ENCODE results near the gene RPTN.

Gene RPTN

DNA sequence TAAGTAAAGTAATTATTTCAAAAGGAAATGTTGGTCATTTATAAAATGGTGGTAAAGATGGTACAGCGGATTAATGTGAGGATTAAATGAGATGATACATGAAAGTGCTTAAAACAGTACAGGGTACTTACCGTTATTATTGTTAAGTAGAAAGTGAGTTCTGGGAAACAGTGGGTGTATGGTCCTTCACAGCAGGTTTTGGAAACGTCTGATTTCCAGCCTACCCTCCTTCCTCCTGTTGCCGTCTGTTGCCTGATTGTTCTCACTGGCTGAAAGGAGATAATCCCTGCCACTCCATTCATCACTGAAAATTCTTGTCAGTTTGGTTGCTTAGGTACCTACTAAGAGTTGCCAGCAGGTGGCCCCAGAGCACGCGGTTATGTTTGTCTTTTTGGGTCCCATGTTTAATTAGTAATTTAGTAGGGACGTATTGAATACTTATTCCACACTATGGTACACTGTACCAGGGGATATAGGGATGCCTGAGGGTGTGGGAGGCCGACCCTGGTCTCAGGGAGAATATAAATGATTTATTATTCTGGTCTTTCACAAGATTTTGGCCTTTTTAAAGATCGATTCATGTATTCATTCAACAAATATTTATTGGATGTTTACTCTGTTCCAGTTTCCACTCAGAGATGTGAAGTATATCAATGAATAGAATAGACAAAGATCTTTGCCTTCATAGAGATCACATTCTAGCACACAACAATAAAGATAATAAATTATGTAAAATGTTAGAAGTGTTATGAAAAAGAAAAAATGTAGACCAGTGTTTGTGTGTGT, 30.8 kb upstream of the RPTN start:
- H3K4me3 ChIP-seq (ENCODE audit: low read depth, low read length): peak overlapping the region; percentile 63

GRCh38 chr1:152188673-152189591, 29.9 kb upstream of the RPTN start:
- peak; percentile 87 for TF ChIP-seq CTCF (conservative IDR thresholded peaks at IDR 0.05; ENCODE audit: low read depth, low read length)
- H3K4me3 ChIP-seq (ENCODE audit: low read depth, low read length): peak overlapping the region; percentile 63
- peak; percentile 84 for DNase-seq (ENCODE audit: low read depth)

More for the DNA sequence above, 30.8 kb upstream of the RPTN start:
- DNase-seq (ENCODE audit: low read depth): peak; percentile 83
- TF ChIP-seq CTCF (conservative IDR thresholded peaks at IDR 0.05; ENCODE audit: low read depth, low read length): peak; percentile 88

- DNase-seq (ENCODE audit: low read depth): no peak
- H3K4me3 ChIP-seq (ENCODE audit: low read depth, low read length): no peak overlapping the region
- TF ChIP-seq CTCF (conservative IDR thresholded peaks at IDR 0.05; ENCODE audit: low read depth, low read length): no peak
Observed at GRCh38 chr1:152186556-152187285, 27.7 kb upstream of the RPTN start.

DNA sequence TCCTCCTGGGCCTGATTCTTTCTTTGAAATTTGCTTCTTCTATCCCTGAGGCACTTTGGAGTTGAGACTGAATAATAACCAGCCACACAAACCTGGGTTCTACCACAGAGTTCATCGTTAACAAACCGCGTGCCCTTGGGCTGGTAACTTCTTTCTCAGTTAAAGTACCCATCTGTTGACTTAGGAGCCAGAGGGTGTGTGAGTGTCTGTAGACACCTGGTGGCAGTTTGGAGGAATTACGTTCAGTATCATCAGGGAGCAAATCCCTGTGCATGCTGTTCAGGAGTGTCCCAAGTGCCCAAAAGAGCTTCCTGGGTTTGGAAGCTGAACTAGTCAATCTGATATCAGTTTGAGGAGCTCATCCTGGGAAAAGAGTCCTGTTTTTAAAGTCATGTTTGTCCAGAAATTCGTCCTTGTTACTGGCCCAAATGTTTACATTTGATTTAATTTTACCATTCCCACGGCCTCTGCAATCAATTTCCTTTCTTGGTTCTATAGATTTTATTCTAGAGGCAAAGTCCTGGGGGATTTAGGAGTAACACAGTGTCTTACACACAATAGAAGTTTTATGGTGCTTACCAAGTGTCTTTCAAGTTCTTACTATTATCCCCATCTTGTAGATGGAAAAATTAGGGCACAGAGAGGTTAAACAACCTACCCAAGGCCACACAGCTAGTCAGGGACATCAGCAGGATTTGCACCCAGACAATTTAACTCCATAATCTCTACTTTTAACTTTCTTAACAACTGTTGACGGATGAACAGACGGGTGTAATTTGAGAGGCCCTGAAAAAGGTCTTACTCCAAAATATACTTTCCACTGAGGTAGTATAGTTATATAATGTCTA, 26.7 kb upstream of the RPTN start:
- TF ChIP-seq CTCF (conservative IDR thresholded peaks at IDR 0.05; ENCODE audit: low read depth, low read length): peak; percentile 93
- no peak overlapping the region for H3K4me3 ChIP-seq (ENCODE audit: low read depth, low read length)
- DNase-seq (ENCODE audit: low read depth): peak; percentile 84

GRCh38 chr1:152182944-152183361, 23.9 kb upstream of the RPTN start:
- peak; percentile 92 for DNase-seq (ENCODE audit: low read depth)
- TF ChIP-seq CTCF (conservative IDR thresholded peaks at IDR 0.05; ENCODE audit: low read depth, low read length): no peak
- no peak overlapping the region for H3K4me3 ChIP-seq (ENCODE audit: low read depth, low read length)

DNA sequence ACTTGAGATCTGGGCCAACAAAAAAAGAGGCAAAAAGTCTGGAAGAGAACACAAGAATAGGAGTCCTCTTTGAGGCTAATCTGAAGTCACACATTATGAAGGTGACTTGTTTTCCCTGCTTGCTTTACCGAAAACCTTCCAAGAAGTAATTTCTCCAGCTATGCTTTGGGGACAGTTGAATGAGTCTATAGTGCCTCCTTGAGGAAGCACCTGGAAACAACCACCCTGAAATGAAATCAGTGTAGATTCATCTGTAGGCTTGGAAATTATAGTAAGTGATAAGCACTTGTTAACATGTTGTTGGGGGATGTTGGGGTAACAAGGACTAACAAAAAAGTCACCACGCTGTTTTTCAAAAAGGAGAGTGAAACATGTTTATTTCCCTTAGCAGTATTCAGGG, 23.4 kb upstream of the RPTN start:
- TF ChIP-seq CTCF (conservative IDR thresholded peaks at IDR 0.05; ENCODE audit: low read depth, low read length): peak; percentile 79
- no peak overlapping the region for H3K4me3 ChIP-seq (ENCODE audit: low read depth, low read length)
- DNase-seq (ENCODE audit: low read depth): peak; percentile 81
